Measurements from ENCODE around the gene PAK2. TPM values are rescaled to one million over a fixed set of nuclear protein-coding genes. Genes with fewer than 3 reads are reported as not detected.

Gene PAK2
- total and polyA plus RNA-seq, 4 donors: 14.2 to 59.5 (median 37.2) TPM

DNA sequence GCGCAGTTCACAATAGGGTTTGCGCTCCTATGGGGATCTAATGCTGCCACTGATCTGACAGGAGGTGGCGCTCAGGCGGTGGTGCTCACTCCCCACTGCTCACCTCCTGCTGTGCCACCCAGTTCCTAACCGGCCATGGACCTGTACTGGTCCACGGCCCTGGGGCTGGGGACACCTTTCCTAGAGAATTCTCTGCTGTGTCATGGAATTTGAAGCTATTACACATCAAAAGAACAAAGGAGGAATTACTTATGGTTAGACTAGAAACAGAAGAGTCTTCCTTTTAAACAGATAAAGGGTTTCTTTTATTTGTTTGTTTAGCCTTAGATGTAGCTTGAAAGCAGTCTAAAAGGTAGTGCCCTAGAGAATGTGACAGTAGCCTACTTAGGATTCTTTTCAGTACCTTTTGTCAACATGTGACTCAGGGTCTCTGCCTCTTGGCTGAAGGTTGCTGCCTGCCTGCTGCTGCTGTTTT is 50.3 kb downstream of the PAK2 start:
- no peak overlapping the region for H3K4me3 ChIP-seq (ENCODE audit: low read length in 2 of 2)
- intact Hi-C loops (cut with DNase I): no loop called here
- no peak overlapping the region for H3K27ac ChIP-seq (ENCODE audit: low read depth in 1 of 2, low read length in 2 of 2)
- no peak for DNase-seq
- peaks cover 0 to 2% of the 10 kb centered on the region in 2 donors for H3K4me1 ChIP-seq (ENCODE audit: control insufficient read depth in 1 of 2, insufficient read depth in 2 of 2, low read length in 2 of 2)
- WGBS, 2 donors: 98 to 99% methylated on average over 6 of the region's 6 CpGs
- ATAC-seq (ENCODE audit: low FRiP score): no peak
- no peaks in the 10 kb centered on the region for H3K9me3 ChIP-seq (ENCODE audit: control insufficient read depth, low read length)
- no peaks in the 10 kb centered on the region for H3K36me3 ChIP-seq (ENCODE audit: control insufficient read depth in 1 of 2, insufficient read depth in 2 of 2, low read length in 1 of 2)
- H3K27me3 ChIP-seq (ENCODE audit: control insufficient read depth in 1 of 2, insufficient read depth in 2 of 2, low read length in 1 of 2): no peaks in the 10 kb centered on the region

DNA sequence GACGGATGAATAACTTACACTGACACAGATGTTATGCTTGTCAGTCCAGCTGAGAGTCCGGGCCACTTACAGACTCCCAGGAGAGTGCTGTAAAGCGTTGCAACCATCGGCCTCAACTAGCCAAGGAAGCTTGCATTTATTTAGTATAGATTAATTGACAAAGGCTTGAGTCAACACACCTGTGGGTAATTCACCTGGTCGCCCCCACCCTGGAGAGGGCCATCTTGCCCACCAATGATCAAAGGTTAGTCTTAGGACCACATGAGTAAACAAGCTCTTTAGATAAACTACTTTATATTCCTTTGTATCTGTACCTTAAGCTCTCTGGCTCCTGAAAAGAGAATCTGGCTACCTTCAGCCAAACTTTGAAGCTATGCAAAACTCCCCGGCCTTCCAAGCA is 51.0 kb downstream of the PAK2 start:
- no peak for ATAC-seq (ENCODE audit: low FRiP score)
- Histone ChIP-seq H3K4me3 (ENCODE audit: low read length in 2 of 2) (no peak overlapping the region), H3K27me3 (ENCODE audit: control insufficient read depth in 1 of 2, insufficient read depth in 2 of 2, low read length in 1 of 2) (no peaks in the 10 kb centered on the region), H3K36me3 (ENCODE audit: control insufficient read depth in 1 of 2, insufficient read depth in 2 of 2, low read length in 1 of 2) (no peaks in the 10 kb centered on the region), H3K27ac (ENCODE audit: low read depth in 1 of 2, low read length in 2 of 2) (no peak overlapping the region), H3K4me1 (ENCODE audit: control insufficient read depth in 1 of 2, insufficient read depth in 2 of 2, low read length in 2 of 2) (peaks cover 0 to 2% of the 10 kb centered on the region in 2 donors), H3K9me3 (ENCODE audit: control insufficient read depth, low read length) (no peaks in the 10 kb centered on the region)
- WGBS, 2 donors: 97% methylated on average over 6 of the region's 6 CpGs
- intact Hi-C loops (cut with DNase I): no loop called here
- no peak for DNase-seq

DNA sequence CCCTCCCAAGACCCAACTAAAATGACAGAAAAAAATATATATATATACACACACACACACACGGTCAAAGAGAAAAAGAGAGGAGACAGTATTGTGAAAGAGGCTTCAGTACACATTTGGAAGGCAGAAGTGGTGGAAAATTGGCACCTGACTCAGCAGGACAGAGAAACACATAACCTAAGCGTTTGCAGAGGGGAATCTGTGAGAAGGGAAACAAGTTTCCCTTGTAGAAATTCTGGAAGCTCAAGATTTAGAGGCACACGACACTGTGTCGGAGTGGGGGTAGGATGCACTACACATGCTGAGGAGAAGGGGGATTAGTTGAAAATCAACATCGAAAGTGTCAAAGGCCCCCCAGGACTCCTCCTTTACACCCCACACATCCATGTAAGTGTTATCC is 53.1 kb downstream of the PAK2 start:
- 72% methylated on average over 5 of the region's 5 CpGs for WGBS, 2 donors
- ATAC-seq (ENCODE audit: low FRiP score) (no peak), DNase-seq (no peak)
- H3K4me3 ChIP-seq (ENCODE audit: low read length in 2 of 2): no peak overlapping the region
- intact Hi-C loops (cut with DNase I): no loop called here
- H3K9me3 ChIP-seq (ENCODE audit: control insufficient read depth, low read length): no peaks in the 10 kb centered on the region
- H3K36me3 ChIP-seq (ENCODE audit: control insufficient read depth in 1 of 2, insufficient read depth in 2 of 2, low read length in 1 of 2): no peaks in the 10 kb centered on the region
- H3K27ac ChIP-seq (ENCODE audit: low read depth in 1 of 2, low read length in 2 of 2): no peak overlapping the region
- peaks cover 0 to 2% of the 10 kb centered on the region in 2 donors for H3K4me1 ChIP-seq (ENCODE audit: control insufficient read depth in 1 of 2, insufficient read depth in 2 of 2, low read length in 2 of 2)
- no peaks in the 10 kb centered on the region for H3K27me3 ChIP-seq (ENCODE audit: control insufficient read depth in 1 of 2, insufficient read depth in 2 of 2, low read length in 1 of 2)

DNA sequence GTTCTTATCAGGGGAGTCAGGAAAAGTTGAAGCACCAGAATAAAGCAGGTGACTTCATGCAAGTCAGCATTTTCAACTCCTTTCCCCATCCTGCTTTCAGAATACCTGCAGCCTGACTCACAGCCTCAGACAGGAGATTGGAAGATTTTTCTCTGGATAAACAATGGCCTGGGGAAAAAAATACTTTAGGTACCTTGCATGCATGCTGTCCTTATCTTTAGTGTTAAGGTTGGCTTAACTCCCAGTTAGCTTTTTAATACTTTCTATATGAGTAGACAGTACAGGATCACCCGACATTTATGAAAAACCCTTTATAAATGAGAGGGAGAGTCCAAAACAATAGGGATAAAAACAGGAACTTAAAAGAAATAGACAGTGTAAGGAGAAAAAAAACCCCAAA is 53.6 kb downstream of the PAK2 start:
- Histone ChIP-seq H3K27me3 (ENCODE audit: control insufficient read depth in 1 of 2, insufficient read depth in 2 of 2, low read length in 1 of 2) (no peaks in the 10 kb centered on the region), H3K4me1 (ENCODE audit: control insufficient read depth in 1 of 2, insufficient read depth in 2 of 2, low read length in 2 of 2) (peaks cover 0 to 2% of the 10 kb centered on the region in 2 donors), H3K9me3 (ENCODE audit: control insufficient read depth, low read length) (no peaks in the 10 kb centered on the region), H3K4me3 (ENCODE audit: low read length in 2 of 2) (no peak overlapping the region), H3K27ac (ENCODE audit: low read depth in 1 of 2, low read length in 2 of 2) (no peak overlapping the region), H3K36me3 (ENCODE audit: control insufficient read depth in 1 of 2, insufficient read depth in 2 of 2, low read length in 1 of 2) (no peaks in the 10 kb centered on the region)
- DNase-seq: no peak
- intact Hi-C loops (cut with DNase I): no loop called here
- WGBS, 2 donors: 21 to 23% methylated on average over 1 of the region's 1 CpG
- ATAC-seq (ENCODE audit: low FRiP score): no peak

DNA sequence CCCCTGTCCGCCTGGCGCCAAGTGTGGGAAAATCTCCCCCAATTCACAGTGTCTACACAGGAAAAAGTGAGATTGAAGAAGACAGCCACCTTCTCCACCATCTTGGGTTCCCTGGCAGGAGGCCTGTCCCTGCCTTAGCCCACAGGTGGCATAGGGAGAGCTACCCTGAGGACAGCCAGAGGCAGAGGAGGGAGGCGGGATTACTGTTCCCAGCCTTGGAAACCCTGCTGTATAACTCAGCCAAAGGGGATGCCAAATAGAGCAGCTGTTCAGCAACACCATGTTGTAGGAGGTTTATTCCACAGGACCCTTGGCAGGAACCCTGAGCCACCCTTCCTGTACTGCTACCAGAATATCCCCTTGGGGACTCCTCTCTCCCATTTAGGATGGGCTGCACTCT is 54.8 kb downstream of the PAK2 start:
- Histone ChIP-seq H3K4me1 (ENCODE audit: control insufficient read depth in 1 of 2, insufficient read depth in 2 of 2, low read length in 2 of 2) (peaks cover 0 to 2% of the 10 kb centered on the region in 2 donors), H3K9me3 (ENCODE audit: control insufficient read depth, low read length) (no peaks in the 10 kb centered on the region), H3K27me3 (ENCODE audit: control insufficient read depth in 1 of 2, insufficient read depth in 2 of 2, low read length in 1 of 2) (no peaks in the 10 kb centered on the region), H3K27ac (ENCODE audit: low read depth in 1 of 2, low read length in 2 of 2) (no peak overlapping the region), H3K36me3 (ENCODE audit: control insufficient read depth in 1 of 2, insufficient read depth in 2 of 2, low read length in 1 of 2) (no peaks in the 10 kb centered on the region), H3K4me3 (ENCODE audit: low read length in 2 of 2) (no peak overlapping the region)
- ATAC-seq (ENCODE audit: low FRiP score) (no peak), DNase-seq (no peak)
- WGBS, 2 donors: 97 to 100% methylated on average over 3 of the region's 3 CpGs
- intact Hi-C loops (cut with DNase I): no loop called here

DNA sequence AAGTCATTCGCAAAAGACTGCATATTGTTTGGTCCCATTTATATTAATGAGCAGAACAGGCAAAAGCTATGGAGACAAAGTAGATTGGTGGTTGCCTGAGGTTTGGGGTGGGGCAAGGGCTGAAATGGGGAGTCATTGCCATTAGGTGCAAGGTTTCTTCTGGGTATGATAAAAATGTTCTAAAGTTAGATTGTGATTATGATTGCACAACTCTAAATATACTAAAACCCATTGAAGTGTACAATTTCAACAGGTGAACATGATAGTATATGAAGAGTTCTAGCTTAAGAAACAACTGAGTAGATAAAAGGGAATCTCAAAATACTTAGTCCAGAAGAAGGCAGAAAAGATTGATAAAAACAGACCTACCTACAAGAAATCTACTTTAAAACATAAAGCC is 56.7 kb downstream of the PAK2 start:
- Histone ChIP-seq H3K27ac (ENCODE audit: low read depth in 1 of 2, low read length in 2 of 2) (no peak overlapping the region), H3K27me3 (ENCODE audit: control insufficient read depth in 1 of 2, insufficient read depth in 2 of 2, low read length in 1 of 2) (no peaks in the 10 kb centered on the region), H3K4me1 (ENCODE audit: control insufficient read depth in 1 of 2, insufficient read depth in 2 of 2, low read length in 2 of 2) (peaks cover 0 to 2% of the 10 kb centered on the region in 2 donors), H3K4me3 (ENCODE audit: low read length in 2 of 2) (no peak overlapping the region), H3K9me3 (ENCODE audit: control insufficient read depth, low read length) (no peaks in the 10 kb centered on the region), H3K36me3 (ENCODE audit: control insufficient read depth in 1 of 2, insufficient read depth in 2 of 2, low read length in 1 of 2) (no peaks in the 10 kb centered on the region)
- DNase-seq (no peak), ATAC-seq (ENCODE audit: low FRiP score) (no peak)
- intact Hi-C loops (cut with DNase I): no loop called here
- WGBS, 2 donors: 96 to 98% methylated on average over 1 of the region's 1 CpG

DNA sequence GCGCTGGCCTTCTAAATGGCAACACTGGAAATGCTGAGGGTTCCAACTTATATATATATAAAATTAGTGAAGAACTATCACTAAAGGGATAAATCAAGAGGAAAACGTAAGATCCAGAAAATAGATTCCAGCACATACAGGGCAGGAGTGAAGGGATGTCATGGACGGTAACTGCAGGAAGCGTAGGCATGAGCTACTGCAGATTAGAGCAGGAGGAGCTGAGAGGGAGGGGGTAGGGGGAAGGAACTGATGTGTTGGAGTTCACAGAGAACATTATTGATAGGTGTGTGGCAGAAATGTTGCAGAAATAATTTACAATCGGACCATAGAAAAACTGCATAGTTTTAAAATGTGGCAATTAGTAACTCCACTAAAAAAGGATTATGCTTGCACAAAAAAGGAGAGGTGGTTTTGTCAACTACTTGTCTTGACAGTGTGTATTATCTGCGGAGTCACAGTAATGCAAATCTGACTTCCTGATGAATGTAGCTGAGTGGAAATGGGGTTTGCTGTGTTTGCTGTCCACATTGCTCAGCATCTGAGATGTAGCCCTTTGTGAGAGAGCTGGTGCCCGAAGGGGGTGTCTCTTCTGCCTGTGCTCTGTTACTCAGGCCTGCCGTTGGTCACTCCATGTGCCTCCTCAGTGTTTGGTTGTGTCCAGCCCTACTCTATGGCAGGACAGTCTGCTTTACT is 61.2 kb downstream of the PAK2 start:
- no peak for DNase-seq
- intact Hi-C loops (cut with DNase I): no loop called here
- H3K4me1 ChIP-seq (ENCODE audit: control insufficient read depth in 1 of 2, insufficient read depth in 2 of 2, low read length in 2 of 2): no peaks in the 10 kb centered on the region
- peaks cover 0 to 3% of the 10 kb centered on the region in 2 donors for H3K36me3 ChIP-seq (ENCODE audit: control insufficient read depth in 1 of 2, insufficient read depth in 2 of 2, low read length in 1 of 2)
- no peak overlapping the region for H3K27ac ChIP-seq (ENCODE audit: low read depth in 1 of 2, low read length in 2 of 2)
- H3K27me3 ChIP-seq (ENCODE audit: control insufficient read depth in 1 of 2, insufficient read depth in 2 of 2, low read length in 1 of 2): no peaks in the 10 kb centered on the region
- WGBS, 2 donors: 92% methylated on average over 8 of the region's 8 CpGs
- H3K9me3 ChIP-seq (ENCODE audit: control insufficient read depth, low read length): no peaks in the 10 kb centered on the region
- ATAC-seq (ENCODE audit: low FRiP score): no peak
- no peak overlapping the region for H3K4me3 ChIP-seq (ENCODE audit: low read length in 2 of 2)

DNA sequence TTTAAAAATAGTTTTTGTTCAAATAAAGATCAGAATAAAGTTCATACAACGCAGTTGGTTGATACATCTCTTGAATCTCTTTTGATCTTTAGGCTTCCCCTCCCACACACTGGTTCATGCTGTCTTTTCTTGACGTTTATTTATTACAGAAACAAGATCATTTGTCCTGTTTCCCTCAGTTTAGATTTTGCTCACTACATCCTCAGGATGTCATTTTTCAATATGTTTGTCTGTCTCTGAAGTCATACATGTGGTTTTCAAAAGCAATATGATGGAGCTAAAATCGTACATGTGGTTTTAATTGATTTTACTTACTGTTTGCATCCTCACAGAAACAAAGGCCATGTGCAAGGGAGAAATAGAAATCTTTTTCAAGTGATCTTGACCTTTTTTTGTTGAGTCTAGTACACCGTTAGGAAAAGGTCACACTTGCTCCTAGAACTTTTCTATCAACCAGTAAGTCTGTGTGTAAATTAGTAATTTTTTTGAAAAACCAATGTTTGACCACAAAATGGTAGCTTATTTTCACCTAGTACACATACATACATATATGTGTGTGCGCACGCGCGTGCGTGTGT is 64.3 kb downstream of the PAK2 start:
- DNase-seq (no peak), ATAC-seq (ENCODE audit: low FRiP score) (no peak)
- no peak overlapping the region for H3K27ac ChIP-seq (ENCODE audit: low read depth in 1 of 2, low read length in 2 of 2)
- H3K36me3 ChIP-seq (ENCODE audit: control insufficient read depth in 1 of 2, insufficient read depth in 2 of 2, low read length in 1 of 2): peaks cover 3 to 5% of the 10 kb centered on the region in 2 donors
- intact Hi-C loops (cut with DNase I): no loop called here
- H3K4me1 ChIP-seq (ENCODE audit: control insufficient read depth in 1 of 2, insufficient read depth in 2 of 2, low read length in 2 of 2): no peaks in the 10 kb centered on the region
- no peaks in the 10 kb centered on the region for H3K27me3 ChIP-seq (ENCODE audit: control insufficient read depth in 1 of 2, insufficient read depth in 2 of 2, low read length in 1 of 2)
- no peaks in the 10 kb centered on the region for H3K9me3 ChIP-seq (ENCODE audit: control insufficient read depth, low read length)
- H3K4me3 ChIP-seq (ENCODE audit: low read length in 2 of 2): no peak overlapping the region
- 87 to 89% methylated on average over 9 of the region's 9 CpGs for WGBS, 2 donors

DNA sequence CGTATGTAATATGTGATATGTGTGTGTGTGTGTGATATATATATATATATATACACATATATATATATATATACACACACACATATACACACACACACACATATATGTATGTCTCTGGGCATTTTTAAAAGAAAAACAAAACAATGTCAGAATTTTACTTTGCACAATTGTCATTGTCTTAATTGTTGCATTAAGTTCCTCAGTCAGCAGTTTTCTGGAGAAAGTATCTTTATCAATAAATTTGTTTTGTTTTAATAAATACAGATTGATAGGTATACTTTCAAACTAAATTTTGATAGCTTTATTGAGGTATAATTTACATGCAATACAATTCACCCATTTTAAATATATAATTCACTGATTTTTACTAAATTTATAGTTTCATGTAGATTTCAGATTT is 65.1 kb downstream of the PAK2 start:
- intact Hi-C loops (cut with DNase I): no loop called here
- H3K4me1 ChIP-seq (ENCODE audit: control insufficient read depth in 1 of 2, insufficient read depth in 2 of 2, low read length in 2 of 2): no peaks in the 10 kb centered on the region
- no peak overlapping the region for H3K27ac ChIP-seq (ENCODE audit: low read depth in 1 of 2, low read length in 2 of 2)
- no peaks in the 10 kb centered on the region for H3K9me3 ChIP-seq (ENCODE audit: control insufficient read depth, low read length)
- H3K4me3 ChIP-seq (ENCODE audit: low read length in 2 of 2): no peak overlapping the region
- ATAC-seq (ENCODE audit: low FRiP score): no peak
- H3K36me3 ChIP-seq (ENCODE audit: control insufficient read depth in 1 of 2, insufficient read depth in 2 of 2, low read length in 1 of 2): peaks cover 3 to 5% of the 10 kb centered on the region in 2 donors
- DNase-seq: no peak
- no peaks in the 10 kb centered on the region for H3K27me3 ChIP-seq (ENCODE audit: control insufficient read depth in 1 of 2, insufficient read depth in 2 of 2, low read length in 1 of 2)
- WGBS, 2 donors: 43 to 50% methylated on average over 1 of the region's 1 CpG
